Measurements from ENCODE around the gene PDE7B. TPM values are rescaled to one million over a fixed set of nuclear protein-coding genes. Genes with fewer than 3 reads are reported as not detected.

The PDE7B gene
- total and polyA plus RNA-seq, 2 of the 8 experiments (the other 6 are each of a cell fraction or from before 2014, with no cell fraction given) = not detected

DNA sequence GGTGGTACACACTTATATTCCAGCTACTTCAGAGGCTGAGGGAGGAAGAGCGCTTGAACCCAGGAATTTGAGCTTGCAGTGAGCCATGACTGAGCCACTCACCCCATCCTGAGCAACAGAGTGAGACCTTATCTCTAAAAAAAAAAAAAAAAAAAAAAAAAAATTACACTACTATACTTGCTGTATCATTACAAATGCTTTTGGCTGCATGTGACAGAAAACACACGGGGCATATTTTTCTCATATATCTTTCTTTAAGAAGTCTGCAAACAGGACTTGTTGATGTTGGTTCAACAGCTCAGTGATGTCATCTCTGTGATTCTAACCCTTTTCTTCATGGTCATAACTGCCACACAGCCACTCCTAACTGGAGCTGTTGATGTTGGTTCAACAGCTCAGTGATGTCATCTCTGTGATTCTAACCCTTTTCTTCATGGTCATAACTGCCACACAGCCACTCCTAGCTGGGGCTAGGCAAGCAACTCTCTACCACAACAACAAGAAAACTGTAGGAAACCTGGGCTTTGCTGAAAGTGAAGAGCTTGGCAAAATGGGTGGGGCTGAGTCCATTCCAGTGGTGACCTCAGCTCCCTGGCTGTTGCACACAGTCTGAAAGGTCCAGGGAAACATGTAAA lies 378.8 kb downstream of the PDE7B start:
- Histone ChIP-seq H3K9me3 (ENCODE audit: insufficient read depth in 2 of 2, low read depth in 1 of 2, low read length in 1 of 2) (no peaks in the 10 kb centered on the region), H2AFZ (ENCODE audit: low read length) (no peak overlapping the region), H3K79me2 (ENCODE audit: control insufficient read depth in 1 of 2, insufficient read depth in 2 of 2, low read length in 2 of 2) (no peaks in the 10 kb centered on the region), H3K36me3 (ENCODE audit: control insufficient read depth in 2 of 4, insufficient read depth in 4 of 4, low read length in 3 of 4) (no peaks in the 10 kb centered on the region; a peak in 2 of 8 replicates), H3K4me2 (ENCODE audit: insufficient read depth in 1 of 2, low read depth in 2 of 2, low read length in 2 of 2) (no peak overlapping the region), H2AK5ac (ENCODE audit: low read depth, low read length) (no peak overlapping the region), H2BK15ac (ENCODE audit: low read length) (no peak overlapping the region), H2BK5ac (ENCODE audit: low read depth, low read length) (no peak overlapping the region), H3K79me1 (ENCODE audit: low read depth, low read length) (no peaks in the 10 kb centered on the region), H3K4ac (replicated peaks; ENCODE audit: insufficient read length, low read depth, low read length) (no peak overlapping the region), H2BK20ac (ENCODE audit: low read length) (no peak overlapping the region), H2BK120ac (replicated peaks; ENCODE audit: low read depth, low read length) (no peak overlapping the region), H3K27ac (ENCODE audit: low read depth, low read length) (no peak overlapping the region), H3K23me2 (ENCODE audit: low read depth, low read length) (no peaks in the 10 kb centered on the region), H3K4me1 (replicated peaks in 1 of 4; ENCODE audit: control insufficient read depth in 3 of 4, insufficient read depth in 4 of 4, low read length in 3 of 4) (no peaks in the 10 kb centered on the region), H3K56ac (replicated peaks; ENCODE audit: insufficient read length, low read depth, low read length) (no peak overlapping the region), H3K27me3 (replicated peaks in 1 of 4; ENCODE audit: control insufficient read depth in 3 of 4, extremely low read depth in 1 of 4, insufficient read depth in 3 of 4, low read length in 3 of 4) (no peaks in the 10 kb centered on the region), H3K18ac (ENCODE audit: extremely low read depth, low read length) (no peak overlapping the region), H3K23ac (ENCODE audit: insufficient read length) (no peak overlapping the region), H4K5ac (ENCODE audit: insufficient read length, low read depth, low read length) (no peak overlapping the region), H3K4me3 (ENCODE audit: extremely low read depth in 1 of 4, insufficient read depth in 2 of 4, low read depth in 3 of 4, low read length in 4 of 4) (no peak overlapping the region), H3K14ac (ENCODE audit: insufficient read length) (no peak overlapping the region), H4K8ac (ENCODE audit: extremely low read depth, insufficient read depth, low read length) (no peak overlapping the region), H4K20me1 (replicated peaks in 1 of 2; ENCODE audit: control insufficient read depth in 1 of 2, insufficient read depth in 2 of 2, low read length in 2 of 2) (no peaks in the 10 kb centered on the region), H3K9ac (replicated peaks in 1 of 4; ENCODE audit: extremely low read depth in 1 of 4, low read depth in 3 of 4, low read length in 3 of 4) (no peak overlapping the region), H2BK12ac (ENCODE audit: low read depth, low read length) (no peak overlapping the region), H4K91ac (replicated peaks; ENCODE audit: insufficient read length, low read length) (no peak overlapping the region)
- FAIRE-seq (no peak), DNase-seq (ENCODE audit: low read depth in 1 of 2, low spot score in 2 of 2) (no peak)
- CTCF ChIA-PET (ENCODE audit: partially characterized antibody) = interaction anchor here (0.6 to 1.3 kb wide), 4 partner anchors 11 to 782 kb away, joined by 3 to 4 read pairs (median 4); no protein-coding TSS in a partner anchor
- 95% methylated on average over 2 of the region's 2 CpGs; no CpG with 5 or more reads in 1 of the 2 experiments for WGBS, 2 experiments (ENCODE audit: extremely low coverage in 1 of 2, insufficient coverage in 1 of 2, insufficient read length in 1 of 2, insufficient replicate concordance in 2 of 2, low coverage in 1 of 2, low lambda C conversion rate in 2 of 2, missing lambda C conversion rate in 1 of 2)
- no peak for TF ChIP-seq ASH2L (IDR thresholded peaks at IDR 0.05; ENCODE audit: low read length)
- TF ChIP-seq SRF (IDR thresholded peaks at IDR 0.05; ENCODE audit: low read depth, low read length) = no peak
- TF ChIP-seq RFX5 (IDR thresholded peaks at IDR 0.05; ENCODE audit: borderline replicate concordance, low read depth, low read length) = no peak
- no peak for TF ChIP-seq JUND (IDR thresholded peaks at IDR 0.05; ENCODE audit: low read length)
- POLR2A ChIA-PET (ENCODE audit: partially characterized antibody) = interaction anchor here (0.6 kb wide), 1 partner anchor 57 kb away, joined by 3 read pairs; no protein-coding TSS in a partner anchor

Data from H1 (cell line).